ENCODE results near the gene CS.
"Not testable (repeated sequence)": the region's sequence is repeated elsewhere in the genome, so short reads cannot be mapped to it uniquely, and the experiment has no call there.

Gene CS

GRCh38 chr12:56317675-56318074 is 17.5 kb upstream of the CS start:
- DNase-seq, result no peak

- DNase-seq, result peak; percentile 97
These were observed 15.7 kb upstream of the CS start, which contains the start of gene CNPY2 for GRCh38 chr12:56315622-56316473. CNPY2 (minus strand) TSS chr12:56315988; CDS start chr12:56315217, 771 bp downstream.

- DNase-seq, result no peak
These were observed 15.1 kb upstream of the CS start for GRCh38 chr12:56315249-56315621.

DNA sequence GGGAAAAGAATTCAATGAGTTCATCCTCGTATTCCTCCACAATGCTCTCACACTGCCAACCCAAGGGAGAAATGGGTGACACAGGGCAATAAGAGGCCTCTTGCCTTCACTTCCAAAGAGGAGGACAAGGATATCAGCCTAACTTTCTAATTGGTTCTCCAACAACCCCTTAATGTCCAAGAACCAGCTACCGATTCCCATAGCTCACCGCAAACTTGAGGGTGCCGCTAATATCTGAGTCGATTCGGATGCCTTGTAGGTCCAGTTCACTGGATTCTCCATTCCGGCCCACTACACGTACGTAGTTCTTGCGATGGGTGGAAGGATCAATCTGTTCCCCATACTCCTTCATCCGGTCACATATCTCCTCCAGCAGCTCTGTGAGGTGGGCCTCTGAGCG is 10.9 kb upstream of the CS start:
- no peak for DNase-seq

GRCh38 chr12:56308714-56309113 is 8.6 kb upstream of the CS start:
- no peak for DNase-seq

- no peak for DNase-seq
These were observed 7.3 kb upstream of the CS start for GRCh38 chr12:56307221-56307965.

GRCh38 chr12:56304872-56305590 is 4.9 kb upstream of the CS start:
- no peak for DNase-seq

DNA sequence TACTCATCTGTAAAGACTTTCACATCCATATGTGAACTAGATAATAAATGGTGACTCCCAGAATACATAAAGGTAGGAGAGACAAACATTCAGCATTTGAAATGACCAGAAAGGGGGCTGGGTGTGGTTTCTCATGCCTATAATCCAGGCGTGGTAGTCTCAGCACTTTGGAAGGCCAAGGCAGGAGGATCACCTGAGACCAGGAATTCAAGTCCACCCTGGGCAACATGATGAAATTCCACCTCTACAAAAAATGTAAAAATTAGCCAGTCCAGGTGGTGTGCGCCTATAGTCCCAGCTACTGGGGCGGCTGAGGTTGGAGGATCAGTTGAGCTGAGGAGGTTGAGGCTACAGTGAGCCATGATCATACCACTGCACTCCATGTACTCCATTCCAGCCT is 4.1 kb upstream of the CS start:
- DNase-seq, result no peak

DNA sequence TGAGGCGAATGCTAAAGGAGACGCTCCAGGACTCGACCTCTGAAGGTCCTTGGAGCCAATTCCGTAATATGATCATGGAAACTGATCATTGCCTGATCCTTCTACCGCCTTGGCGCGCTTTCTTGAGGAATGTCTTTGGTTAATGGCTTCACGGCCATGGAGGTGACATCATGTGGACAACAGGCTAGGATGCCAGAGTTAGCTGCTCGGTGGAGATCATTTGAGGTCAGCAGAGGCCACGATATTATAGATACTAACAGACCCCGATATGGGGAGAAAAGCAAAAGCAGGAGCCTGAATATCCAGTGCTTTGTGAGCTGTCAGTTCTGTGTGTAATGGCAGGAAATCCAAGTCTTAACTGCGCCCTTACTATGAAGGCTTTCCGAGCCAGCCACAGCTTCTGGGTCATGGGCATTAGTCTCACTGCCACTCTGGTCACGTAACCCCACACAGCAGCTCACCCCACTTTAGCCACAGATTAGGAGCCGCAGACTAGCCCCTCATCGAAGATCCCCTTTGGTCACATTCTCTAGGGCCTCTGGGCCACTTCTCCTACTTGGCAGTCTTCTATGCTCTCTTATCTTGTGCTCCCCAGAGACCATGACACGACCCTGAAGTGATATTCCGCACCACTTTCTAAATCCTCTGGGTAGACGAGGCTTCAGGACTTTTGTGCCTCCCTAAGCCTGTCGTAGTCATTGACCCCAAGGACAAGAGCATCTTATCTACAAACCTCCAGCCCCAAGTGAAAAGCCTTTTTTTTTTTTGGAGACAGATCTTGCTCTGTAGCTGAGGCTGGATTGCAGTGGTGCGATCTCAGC is 724 bp upstream of the CS start:
- no peak for DNase-seq

DNA sequence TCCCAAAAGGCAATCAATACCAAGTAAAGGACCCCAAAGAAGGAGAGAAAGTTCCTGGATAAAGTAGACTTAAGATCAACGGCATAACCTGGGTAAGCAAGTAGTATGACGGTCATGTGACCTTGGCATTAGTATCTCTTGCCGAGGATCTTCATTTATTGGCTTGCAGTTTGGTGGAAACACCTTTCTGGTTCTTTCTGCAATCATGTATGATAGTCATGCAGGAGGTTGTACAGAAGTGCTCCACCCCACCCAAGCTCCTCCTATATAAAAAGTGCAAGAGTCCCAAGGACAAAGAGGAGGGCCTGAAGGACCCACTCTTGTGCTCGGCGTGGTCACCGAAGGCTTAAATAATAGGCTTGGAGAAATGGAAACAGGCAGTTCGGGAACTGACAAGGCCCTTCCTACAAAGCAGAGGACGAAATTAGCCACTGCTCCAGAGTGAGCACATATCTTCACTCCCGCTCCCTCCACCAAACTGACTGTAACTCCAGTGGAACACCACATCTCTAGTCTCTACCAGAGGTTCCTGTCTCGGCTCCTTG is 750 bp downstream of the CS start:
- no peak for DNase-seq

GRCh38 chr12:56298828-56299227 is 1.3 kb downstream of the CS start:
- no peak for DNase-seq

DNA sequence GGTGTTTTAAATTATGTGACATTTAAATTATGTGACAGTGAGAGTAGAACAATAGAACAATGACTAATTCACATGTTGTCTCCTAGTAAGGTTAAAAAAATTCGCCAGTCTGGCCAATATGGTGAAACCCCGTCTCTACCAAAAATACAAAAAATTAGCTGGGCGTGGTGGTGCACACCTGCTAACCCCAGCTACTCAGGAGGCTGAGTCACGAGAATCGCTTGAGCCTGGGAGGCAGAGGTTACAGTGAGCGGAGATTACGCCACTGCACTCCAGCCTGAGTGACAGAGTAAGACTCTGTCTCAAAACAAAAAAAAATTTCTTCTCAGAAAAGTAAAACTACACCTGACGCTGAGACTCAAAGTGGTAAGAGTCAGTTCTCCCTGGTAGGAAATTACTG is 2.7 kb downstream of the CS start:
- DNase-seq, result no peak

DNA sequence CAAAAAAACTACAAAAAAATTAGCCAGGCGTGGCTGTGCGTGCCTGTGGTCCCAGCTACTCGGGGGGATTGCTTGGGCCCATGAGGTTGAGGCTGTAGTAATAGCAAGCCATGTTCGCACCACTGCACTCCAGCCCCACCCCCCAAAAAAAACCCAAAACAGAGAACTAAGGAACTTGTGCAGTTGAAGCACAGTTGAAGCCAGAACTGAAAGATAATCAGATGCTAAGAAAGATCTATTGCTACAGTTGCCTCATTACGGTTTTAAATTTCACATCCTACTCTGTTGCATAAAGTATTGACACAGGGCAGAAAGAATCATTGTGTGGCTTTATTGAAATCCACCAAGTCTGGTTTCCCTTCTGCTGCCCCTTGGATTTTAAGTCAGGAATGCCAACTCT is 3.8 kb downstream of the CS start:
- DNase-seq, result no peak

GRCh38 chr12:56293795-56294194 is 6.3 kb downstream of the CS start:
- no peak for DNase-seq

DNA sequence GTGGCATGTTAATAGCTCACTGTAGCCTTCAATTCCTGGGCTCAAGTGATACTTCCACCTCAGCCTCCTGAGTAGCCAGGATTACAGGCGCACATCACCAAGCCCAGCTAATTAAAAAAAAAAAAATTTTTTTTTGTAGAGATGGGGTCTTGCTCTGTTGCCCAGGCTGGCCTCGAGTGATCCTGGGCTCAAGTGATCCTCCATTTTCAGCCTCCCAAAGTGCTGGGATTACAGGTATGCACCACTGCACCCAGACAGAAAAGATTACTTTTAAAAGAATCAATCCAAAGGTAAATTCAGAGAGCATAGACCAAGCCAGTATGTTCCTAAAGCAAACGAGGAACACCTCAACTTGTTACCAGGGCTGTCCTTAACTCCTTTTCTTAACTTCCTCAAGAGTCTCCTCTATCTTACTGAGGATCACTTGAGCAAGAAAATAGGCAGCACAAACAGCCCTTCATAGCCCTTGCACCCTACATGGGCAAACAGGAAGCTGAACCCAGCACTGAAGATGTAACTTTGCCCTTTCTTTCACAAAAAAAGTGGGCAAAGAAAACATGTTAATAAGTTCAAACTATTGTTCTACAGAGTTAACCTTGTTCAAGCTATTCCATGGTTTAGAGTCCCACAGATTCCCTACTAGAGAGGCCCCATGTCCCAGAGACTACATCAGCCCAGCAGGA is 11.3 kb downstream of the CS start:
- DNase-seq, result no peak

GRCh38 chr12:56286044-56286830 is 13.9 kb downstream of the CS start:
- DNase-seq, result no peak

- DNase-seq, result not testable (repeated sequence)
These were observed 15.9 kb downstream of the CS start for GRCh38 chr12:56284263-56284662.

DNA sequence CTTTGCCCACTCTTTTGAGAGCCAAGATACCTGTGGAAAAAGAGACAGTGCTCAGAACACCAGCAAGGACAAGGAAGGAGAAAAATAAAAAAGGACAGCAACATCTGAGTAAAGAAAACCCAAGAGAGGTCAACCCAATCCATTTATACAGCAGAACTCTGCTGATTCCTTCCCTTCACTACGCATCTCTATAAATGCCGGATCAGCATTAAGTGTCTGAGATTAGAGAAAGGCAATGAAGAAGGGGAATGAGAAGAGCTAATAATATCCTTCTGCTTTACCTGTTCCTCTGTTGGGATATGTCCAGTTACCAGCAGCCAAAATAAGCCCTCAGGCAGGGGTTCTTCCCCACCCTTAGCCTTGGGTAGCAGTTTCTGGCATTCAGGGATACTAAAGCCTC is 17.6 kb downstream of the CS start:
- no peak for DNase-seq

DNA sequence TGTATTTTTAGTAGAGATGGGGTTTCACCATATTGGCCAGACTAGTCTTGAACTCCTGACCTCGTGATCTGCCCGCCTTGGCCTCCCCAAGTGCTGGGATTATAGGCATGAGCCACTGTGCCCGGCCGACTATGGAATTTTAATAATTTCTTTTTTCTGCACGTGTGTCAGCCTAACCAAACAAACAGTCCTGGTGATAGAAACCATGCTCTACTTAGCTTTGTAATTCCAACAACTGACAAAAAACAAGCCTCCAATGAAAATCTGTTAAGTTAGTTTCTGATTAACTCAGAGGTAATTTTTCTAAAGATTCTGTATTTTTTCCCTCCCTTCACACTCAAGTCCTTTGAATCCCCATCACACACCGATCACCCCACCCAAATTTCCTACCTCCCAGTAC is 18.1 kb downstream of the CS start:
- no peak for DNase-seq

DNA sequence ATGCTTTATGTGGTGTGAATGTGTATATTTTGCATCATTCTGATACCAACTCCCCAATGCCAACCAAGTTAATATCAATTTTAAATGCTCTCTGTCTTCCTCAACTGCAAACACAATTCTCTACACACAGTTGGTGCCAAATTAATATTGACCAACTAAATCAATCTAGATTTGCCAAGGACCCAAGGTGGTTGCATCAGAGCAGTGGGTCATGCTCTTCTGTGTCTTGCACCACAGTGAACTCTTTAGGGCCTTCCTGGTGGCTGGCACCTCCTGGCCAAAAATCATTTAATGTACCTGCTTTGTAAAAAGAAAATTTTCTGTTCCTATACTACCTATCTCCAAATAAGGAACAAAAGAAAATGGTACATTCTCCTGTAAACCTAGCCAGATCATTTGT is 19.3 kb downstream of the CS start:
- DNase-seq, result no peak

DNA sequence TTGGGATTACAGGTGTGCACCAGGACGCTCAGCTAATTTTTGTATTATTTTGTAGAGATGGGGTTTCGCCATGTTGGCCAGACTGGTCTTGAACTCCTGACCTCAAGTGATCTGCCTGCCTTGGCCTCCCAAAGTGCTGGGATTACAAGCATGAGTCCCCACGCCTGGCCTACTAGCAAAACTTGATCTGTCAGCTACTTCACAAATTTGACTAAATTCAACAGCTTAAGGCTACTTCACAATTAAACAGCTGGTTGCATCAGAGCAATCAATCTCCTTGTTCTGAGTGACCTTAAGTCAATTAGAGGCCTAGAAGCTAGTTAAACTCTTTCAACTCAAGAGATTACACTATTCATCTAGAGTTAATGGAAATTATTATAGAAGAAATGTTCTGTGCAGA is 21.2 kb downstream of the CS start:
- DNase-seq, result no peak

Measured in fibroblast of skin of abdomen (primary cell).